NOMO-1 treated with DMSO at 0.1 percent for 48 hours (cell line): ENCODE measurements around the gene CHD9NB.

Experiments
- DNase-seq: peaks from one replicate; lab custom pipeline; 2025; ENCODE audit not compliant: unreplicated experiment; lab: John Stamatoyannopoulos, UW

CHD9NB gene

DNA sequence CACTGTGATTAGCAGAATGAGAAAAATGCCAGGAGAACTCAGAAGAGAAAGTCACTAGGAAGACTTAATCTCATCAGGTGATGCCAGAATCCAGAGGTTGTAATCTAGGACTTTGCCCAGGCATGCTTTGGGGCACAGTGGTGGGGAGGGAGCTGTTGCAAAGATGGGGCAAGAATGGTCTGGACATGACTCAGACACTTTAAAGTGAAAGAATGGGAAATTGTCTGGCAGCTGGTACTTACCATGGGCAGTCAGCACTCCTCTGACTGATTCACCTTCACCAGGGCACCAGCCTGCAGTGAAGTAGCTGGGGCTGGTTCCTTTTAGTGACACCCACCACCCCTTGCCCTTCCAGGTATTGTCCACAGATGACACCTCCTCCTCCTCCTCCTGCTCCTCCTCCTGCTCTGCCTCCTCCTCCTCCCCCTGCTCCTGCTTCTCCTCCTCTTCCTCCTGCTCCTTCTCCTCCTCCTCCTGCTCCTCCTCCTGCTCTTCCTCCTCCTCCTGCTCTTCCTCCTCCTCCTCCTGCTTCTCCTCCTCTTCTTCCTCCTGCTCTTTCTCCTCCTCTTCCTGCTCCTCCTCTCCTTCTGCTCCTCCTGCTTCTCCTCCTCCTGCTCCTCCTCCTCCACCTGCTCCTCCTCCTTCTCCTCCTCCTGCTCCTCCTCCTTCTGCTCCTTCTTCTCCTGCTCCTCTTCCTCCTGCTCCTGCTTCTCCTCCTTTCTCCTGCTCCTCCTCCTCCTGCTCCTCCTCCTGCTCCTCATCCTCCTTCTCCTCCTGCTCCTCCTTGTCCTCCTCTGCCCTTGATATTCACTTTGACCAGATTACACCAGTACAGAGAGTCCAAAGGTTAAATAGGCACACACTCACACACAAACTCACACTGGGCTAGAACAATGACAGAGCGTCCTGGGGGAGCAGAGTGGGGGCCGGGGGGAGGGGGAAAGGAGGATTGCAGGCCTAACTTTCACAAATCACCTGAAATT, at the start of gene CHD9NB:
Gene CHD9NB (minus strand): TSS at position 379 of the 983 bp plus-strand sequence. CDS start 8,739 bp downstream, outside the sequence.
- peak; percentile 83 for DNase-seq

GRCh38 chr16:53100889-53101288, 48.2 kb upstream of the CHD9NB start:
- DNase-seq, result no peak

- no peak for DNase-seq
Measured at GRCh38 chr16:53100131-53100748, 47.5 kb upstream of the CHD9NB start.

GRCh38 chr16:53099318-53100130, 46.8 kb upstream of the CHD9NB start:
- DNase-seq, result peak; percentile 69

- DNase-seq, result peak; percentile 87
Measured at GRCh38 chr16:53098526-53099317, 46.0 kb upstream of the CHD9NB start.

- DNase-seq, result no peak
Measured at GRCh38 chr16:53097190-53097589, 44.5 kb upstream of the CHD9NB start.

GRCh38 chr16:53094013-53094630, 41.4 kb upstream of the CHD9NB start:
- peak; percentile 49 for DNase-seq

GRCh38 chr16:53093162-53093744, 40.6 kb upstream of the CHD9NB start:
- DNase-seq, result no peak

- no peak for DNase-seq
Measured at GRCh38 chr16:53092284-53092683, 39.6 kb upstream of the CHD9NB start.

GRCh38 chr16:53091466-53092211, 38.9 kb upstream of the CHD9NB start:
- peak; percentile 81 for DNase-seq

- peak; percentile 67 for DNase-seq
Measured at GRCh38 chr16:53090591-53091411, 38.1 kb upstream of the CHD9NB start.

DNA sequence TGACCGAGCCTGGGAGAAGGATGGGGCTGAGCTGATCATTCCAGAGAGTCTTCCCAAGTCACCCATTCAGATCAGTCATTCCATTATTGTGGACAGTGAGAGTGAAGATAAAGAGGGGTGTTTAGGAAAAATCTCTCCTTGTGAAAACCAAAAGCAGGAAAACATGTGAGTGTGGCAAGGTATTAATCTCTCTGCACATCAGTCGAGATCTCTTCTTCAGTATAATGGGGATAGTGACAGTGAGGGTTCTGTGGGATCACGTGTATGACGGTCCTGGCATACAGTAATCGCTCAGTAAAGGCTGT, 37.5 kb upstream of the CHD9NB start:
- no peak for DNase-seq

GRCh38 chr16:53089434-53090285, 37.0 kb upstream of the CHD9NB start:
- DNase-seq, result no peak

DNA sequence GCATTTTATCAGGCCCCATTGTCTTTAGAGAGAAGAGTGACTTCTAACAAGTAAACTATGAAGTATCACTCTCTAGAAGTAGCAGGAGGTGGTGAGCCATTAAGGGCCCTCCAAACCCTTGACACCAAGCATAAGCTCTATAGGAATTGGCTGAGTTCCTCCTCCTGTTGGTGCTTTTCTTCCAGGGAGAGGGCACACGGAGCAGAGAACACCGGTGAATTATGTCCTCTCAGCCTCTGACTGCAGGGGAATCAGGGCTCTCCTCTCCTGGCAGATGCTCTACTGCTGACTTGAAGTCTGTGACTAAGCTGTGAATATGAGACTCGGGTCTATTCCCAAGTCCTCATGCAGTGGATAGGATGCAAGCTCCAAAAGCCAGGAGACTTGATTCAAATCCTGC, 34.4 kb upstream of the CHD9NB start:
- DNase-seq, result no peak

GRCh38 chr16:53085931-53086421, 33.3 kb upstream of the CHD9NB start:
- no peak for DNase-seq

DNA sequence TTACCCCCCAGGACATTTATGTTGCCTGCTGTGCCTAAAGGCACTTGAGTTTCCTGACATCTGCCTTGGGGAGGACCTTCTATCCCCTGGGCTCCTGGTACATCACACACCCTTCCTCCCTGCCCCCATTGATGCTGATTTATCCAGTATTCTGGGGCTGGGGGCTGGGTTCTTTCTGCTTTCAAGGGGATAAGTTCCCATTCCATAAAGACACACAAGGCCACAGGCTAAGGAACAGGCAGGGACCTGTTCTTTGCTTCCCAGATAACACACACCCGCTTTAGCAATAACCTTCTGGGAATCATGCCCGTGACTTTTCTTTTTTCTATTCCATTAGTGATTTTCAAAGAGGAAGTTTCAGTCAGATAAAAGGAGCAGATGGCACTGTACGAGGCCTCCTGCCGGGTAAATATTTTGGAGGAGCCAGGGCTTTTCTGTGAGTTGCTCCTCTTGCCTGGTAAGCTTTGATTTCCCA, 32.7 kb upstream of the CHD9NB start:
- DNase-seq, result no peak

GRCh38 chr16:53084746-53085334, 32.1 kb upstream of the CHD9NB start:
- no peak for DNase-seq
